H1 (cell line): Measurements from ENCODE around the gene SPAG8. TPM values are rescaled to one million over a fixed set of nuclear protein-coding genes. Genes with fewer than 3 reads are reported as not detected.

Experiments
- POU5F1 ChIP-seq: IDR thresholded peaks from 2 replicates; pipeline ENCODE4 v1.6.1; 2011; ENCODE audit warnings: low read depth, mild to moderate bottlenecking, low read length, moderate library complexity
- TAF7 ChIP-seq: optimal IDR thresholded peaks from 2 replicates; pipeline ENCODE3; 2011; ENCODE audit warnings: low read depth, mild to moderate bottlenecking, inconsistent platforms, low read length, moderate library complexity, borderline replicate concordance
- ZNF274 ChIP-seq: IDR thresholded peaks from 2 replicates; pipeline ENCODE4 v1.7.0; 2012; ENCODE audit warnings: low read length, borderline replicate concordance; ENCODE audit errors: extremely low read depth
- polyA plus RNA-seq, 7 experiments: library from polyadenylated mRNA; depleted of rRNA in 3 of 7; stranded (reverse) in 5 of 7; unstranded in 2 of 7; fragments of >200 nt in 5 of 7; fragments of 200-250 nt in 2 of 7; gene quantifications; 1 replicate in 5 of 7; 2 replicates in 1 of 7; 4 replicates in 1 of 7; pipeline versions ENCODE4 v1.2.1 to v1.2.3, GENCODE V29; 2011 to 2013; ENCODE audit warnings: missing spikeins in 2 of 7, mixed read lengths in 2 of 7
- total RNA-seq: library from RNA; stranded (reverse); fragmentation: NEBNext Ultra II Directional; extraction: Animal tissue kit (Norgen Biotek cat#: 25700); gene quantifications from 2 replicates; pipeline ENCODE4 v1.2.1, GENCODE V29; 2021
- TF ChIP-seq, protein P1 (sequence below): fragments of 300-600 bp; sonication (generic); IDR thresholded peaks from 2 replicates; pipeline ENCODE4 v1.7.1; 2012; ENCODE audit warnings: low read length, moderate library complexity, mild to moderate bottlenecking, inconsistent platforms; ENCODE audit not compliant: insufficient replicate concordance
- TF ChIP-seq, protein P2 (sequence below): IDR thresholded peaks from 2 replicates; pipeline ENCODE4 v1.6.1; 2012; ENCODE audit warnings: inconsistent platforms
- TF ChIP-seq, protein P3 (sequence below): IDR thresholded peaks from 2 replicates; pipeline ENCODE4 v1.6.1; 2012; ENCODE audit warnings: low read length, inconsistent platforms

Gene SPAG8
- total and polyA plus RNA-seq, 2 of the 8 experiments (the other 6 are each of a cell fraction or from before 2014, with no cell fraction given): 0.37 to 0.44 TPM

DNA sequence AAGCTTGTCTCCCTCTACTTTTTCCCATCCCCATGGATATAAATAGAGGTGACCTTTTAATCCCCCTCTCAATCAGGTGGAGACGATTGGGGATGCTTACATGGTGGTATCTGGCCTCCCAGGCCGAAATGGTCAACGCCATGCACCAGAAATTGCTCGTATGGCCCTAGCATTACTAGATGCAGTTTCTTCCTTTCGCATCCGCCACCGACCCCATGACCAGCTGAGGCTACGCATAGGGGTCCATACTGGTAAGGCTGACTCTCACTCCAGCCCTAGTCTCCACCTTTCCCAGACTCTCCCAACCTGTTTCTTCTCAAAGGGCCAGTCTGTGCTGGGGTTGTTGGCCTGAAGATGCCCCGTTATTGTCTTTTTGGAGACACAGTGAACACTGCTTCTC, 3.6 kb downstream of the SPAG8 start (continued):
- TF ChIP-seq, protein P1, sequence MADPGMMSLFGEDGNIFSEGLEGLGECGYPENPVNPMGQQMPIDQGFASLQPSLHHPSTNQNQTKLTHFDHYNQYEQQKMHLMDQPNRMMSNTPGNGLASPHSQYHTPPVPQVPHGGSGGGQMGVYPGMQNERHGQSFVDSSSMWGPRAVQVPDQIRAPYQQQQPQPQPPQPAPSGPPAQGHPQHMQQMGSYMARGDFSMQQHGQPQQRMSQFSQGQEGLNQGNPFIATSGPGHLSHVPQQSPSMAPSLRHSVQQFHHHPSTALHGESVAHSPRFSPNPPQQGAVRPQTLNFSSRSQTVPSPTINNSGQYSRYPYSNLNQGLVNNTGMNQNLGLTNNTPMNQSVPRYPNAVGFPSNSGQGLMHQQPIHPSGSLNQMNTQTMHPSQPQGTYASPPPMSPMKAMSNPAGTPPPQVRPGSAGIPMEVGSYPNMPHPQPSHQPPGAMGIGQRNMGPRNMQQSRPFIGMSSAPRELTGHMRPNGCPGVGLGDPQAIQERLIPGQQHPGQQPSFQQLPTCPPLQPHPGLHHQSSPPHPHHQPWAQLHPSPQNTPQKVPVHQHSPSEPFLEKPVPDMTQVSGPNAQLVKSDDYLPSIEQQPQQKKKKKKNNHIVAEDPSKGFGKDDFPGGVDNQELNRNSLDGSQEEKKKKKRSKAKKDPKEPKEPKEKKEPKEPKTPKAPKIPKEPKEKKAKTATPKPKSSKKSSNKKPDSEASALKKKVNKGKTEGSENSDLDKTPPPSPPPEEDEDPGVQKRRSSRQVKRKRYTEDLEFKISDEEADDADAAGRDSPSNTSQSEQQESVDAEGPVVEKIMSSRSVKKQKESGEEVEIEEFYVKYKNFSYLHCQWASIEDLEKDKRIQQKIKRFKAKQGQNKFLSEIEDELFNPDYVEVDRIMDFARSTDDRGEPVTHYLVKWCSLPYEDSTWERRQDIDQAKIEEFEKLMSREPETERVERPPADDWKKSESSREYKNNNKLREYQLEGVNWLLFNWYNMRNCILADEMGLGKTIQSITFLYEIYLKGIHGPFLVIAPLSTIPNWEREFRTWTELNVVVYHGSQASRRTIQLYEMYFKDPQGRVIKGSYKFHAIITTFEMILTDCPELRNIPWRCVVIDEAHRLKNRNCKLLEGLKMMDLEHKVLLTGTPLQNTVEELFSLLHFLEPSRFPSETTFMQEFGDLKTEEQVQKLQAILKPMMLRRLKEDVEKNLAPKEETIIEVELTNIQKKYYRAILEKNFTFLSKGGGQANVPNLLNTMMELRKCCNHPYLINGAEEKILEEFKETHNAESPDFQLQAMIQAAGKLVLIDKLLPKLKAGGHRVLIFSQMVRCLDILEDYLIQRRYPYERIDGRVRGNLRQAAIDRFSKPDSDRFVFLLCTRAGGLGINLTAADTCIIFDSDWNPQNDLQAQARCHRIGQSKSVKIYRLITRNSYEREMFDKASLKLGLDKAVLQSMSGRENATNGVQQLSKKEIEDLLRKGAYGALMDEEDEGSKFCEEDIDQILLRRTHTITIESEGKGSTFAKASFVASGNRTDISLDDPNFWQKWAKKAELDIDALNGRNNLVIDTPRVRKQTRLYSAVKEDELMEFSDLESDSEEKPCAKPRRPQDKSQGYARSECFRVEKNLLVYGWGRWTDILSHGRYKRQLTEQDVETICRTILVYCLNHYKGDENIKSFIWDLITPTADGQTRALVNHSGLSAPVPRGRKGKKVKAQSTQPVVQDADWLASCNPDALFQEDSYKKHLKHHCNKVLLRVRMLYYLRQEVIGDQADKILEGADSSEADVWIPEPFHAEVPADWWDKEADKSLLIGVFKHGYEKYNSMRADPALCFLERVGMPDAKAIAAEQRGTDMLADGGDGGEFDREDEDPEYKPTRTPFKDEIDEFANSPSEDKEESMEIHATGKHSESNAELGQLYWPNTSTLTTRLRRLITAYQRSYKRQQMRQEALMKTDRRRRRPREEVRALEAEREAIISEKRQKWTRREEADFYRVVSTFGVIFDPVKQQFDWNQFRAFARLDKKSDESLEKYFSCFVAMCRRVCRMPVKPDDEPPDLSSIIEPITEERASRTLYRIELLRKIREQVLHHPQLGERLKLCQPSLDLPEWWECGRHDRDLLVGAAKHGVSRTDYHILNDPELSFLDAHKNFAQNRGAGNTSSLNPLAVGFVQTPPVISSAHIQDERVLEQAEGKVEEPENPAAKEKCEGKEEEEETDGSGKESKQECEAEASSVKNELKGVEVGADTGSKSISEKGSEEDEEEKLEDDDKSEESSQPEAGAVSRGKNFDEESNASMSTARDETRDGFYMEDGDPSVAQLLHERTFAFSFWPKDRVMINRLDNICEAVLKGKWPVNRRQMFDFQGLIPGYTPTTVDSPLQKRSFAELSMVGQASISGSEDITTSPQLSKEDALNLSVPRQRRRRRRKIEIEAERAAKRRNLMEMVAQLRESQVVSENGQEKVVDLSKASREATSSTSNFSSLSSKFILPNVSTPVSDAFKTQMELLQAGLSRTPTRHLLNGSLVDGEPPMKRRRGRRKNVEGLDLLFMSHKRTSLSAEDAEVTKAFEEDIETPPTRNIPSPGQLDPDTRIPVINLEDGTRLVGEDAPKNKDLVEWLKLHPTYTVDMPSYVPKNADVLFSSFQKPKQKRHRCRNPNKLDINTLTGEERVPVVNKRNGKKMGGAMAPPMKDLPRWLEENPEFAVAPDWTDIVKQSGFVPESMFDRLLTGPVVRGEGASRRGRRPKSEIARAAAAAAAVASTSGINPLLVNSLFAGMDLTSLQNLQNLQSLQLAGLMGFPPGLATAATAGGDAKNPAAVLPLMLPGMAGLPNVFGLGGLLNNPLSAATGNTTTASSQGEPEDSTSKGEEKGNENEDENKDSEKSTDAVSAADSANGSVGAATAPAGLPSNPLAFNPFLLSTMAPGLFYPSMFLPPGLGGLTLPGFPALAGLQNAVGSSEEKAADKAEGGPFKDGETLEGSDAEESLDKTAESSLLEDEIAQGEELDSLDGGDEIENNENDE: no peak
- TF ChIP-seq ZNF274 (no peak), TAF7 (no peak), POU5F1 (no peak)
- TF ChIP-seq, protein P2, sequence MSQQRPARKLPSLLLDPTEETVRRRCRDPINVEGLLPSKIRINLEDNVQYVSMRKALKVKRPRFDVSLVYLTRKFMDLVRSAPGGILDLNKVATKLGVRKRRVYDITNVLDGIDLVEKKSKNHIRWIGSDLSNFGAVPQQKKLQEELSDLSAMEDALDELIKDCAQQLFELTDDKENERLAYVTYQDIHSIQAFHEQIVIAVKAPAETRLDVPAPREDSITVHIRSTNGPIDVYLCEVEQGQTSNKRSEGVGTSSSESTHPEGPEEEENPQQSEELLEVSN: no peak
- TF ChIP-seq, protein P3, sequence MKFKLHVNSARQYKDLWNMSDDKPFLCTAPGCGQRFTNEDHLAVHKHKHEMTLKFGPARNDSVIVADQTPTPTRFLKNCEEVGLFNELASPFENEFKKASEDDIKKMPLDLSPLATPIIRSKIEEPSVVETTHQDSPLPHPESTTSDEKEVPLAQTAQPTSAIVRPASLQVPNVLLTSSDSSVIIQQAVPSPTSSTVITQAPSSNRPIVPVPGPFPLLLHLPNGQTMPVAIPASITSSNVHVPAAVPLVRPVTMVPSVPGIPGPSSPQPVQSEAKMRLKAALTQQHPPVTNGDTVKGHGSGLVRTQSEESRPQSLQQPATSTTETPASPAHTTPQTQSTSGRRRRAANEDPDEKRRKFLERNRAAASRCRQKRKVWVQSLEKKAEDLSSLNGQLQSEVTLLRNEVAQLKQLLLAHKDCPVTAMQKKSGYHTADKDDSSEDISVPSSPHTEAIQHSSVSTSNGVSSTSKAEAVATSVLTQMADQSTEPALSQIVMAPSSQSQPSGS: no peak
